Activated CD4-positive, alpha-beta T cell treated with anti-CD3 and anti-CD28 coated beads, Interleukin-2, amount 50 U/mL, for 4 hours (primary cell): ENCODE results near the gene RNF126.
"Not testable (repeated sequence)": the region's sequence is repeated elsewhere in the genome, so short reads cannot be mapped to it uniquely, and the experiment has no call there.

Experiments
- DNase-seq, 2 experiments: peaks; one replicate each; pipeline ENCODE4 v3.0.0-alpha.2; 2020

RNF126 gene

GRCh38 chr19:662962-663681 is at the start of gene RNF126:
Gene RNF126, minus strand, starts transcription at chr19:663214. Its CDS starts 93 bp downstream, at chr19:663121.
- DNase-seq: peak; percentile 96

DNA sequence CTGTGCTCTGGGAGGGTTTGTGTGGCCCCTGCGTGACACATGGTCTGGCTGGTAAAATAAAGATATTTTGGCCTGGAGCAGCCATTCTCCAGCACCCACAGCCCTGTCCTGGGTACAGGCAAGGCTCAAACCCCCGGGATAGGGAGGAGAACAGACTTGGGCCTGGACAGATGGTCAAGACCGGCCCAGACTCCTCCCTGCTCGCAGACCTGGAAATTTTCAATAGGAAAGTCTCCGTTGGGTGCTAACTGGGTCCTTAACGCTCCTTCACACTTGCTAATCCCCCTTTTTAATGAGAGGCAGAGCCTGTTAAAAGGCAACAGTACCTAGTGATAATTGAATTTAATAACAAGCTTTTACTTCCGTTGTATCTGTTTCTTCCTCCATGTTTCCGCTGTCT is 48.2 kb upstream of the RNF126 start:
- no peak for DNase-seq

- DNase-seq: no peak
These were observed 47.8 kb upstream of the RNF126 start for GRCh38 chr19:710767-711166.

- no peak for DNase-seq
These were observed 47.1 kb upstream of the RNF126 start for GRCh38 chr19:709965-710571.

GRCh38 chr19:709196-709964 is 46.4 kb upstream of the RNF126 start:
- DNase-seq: no peak

- no peak for DNase-seq
These were observed 45.4 kb upstream of the RNF126 start, which contains the start of gene PALM for GRCh38 chr19:708154-709143. Gene PALM, plus strand, starts transcription at chr19:708935. Its CDS starts 212 bp downstream, at chr19:709147.

DNA sequence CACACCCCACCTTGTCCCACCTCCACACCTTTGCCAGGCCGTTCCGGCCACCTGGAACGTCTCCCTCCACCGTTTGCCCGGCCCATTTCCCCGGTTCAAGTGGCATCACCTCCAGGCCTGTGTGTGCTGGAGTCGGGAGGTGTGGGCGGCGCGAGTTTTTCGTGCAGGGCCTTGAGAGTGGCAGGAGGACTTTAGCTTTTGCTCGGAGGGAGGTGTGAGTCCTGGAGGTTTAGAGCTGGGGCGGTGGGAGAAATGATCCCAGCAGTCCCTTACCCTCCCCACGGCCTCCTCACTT is 41.4 kb upstream of the RNF126 start:
- no peak for DNase-seq

GRCh38 chr19:703651-704446 is 40.8 kb upstream of the RNF126 start:
- peak; percentile 37 to 47 for DNase-seq

DNA sequence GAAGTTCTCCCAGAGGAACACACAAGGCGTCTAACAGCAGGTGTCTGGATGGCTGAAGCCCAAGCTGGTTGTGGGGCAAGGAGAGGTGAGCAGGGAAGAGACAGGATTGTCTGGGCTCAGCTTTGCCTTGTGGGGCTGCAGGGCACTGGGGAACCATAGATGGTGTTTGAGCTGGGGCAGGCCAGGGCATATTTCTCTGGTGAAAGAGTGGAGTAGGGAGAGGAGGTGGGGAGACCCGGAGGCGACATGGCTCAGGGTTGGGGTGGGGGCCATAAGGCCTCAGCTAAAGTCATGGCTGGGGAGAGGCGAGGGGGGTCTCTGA is 40.3 kb upstream of the RNF126 start:
- DNase-seq: no peak

- DNase-seq: not testable (repeated sequence)
These were observed 39.8 kb upstream of the RNF126 start for GRCh38 chr19:702847-703246.

DNA sequence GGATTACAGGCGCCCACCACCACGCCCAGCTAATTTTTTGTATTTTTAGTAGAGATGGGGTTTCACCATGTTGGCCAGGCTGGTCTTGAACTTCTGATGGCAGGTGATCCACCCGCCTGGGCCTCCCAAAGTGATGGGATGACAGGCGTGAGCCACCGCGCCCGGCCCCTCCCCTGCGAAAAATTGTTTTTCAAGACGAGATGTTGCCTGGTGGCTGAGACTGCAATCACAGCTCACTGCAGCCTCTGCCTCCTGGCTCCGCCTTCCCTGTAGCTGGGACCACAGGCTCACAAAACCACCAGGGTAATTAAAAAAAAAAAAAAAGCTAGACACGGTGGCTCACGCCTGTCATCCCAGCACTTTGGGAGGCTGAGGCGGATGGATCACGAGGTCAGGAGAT is 36.9 kb upstream of the RNF126 start:
- not testable (repeated sequence) for DNase-seq

DNA sequence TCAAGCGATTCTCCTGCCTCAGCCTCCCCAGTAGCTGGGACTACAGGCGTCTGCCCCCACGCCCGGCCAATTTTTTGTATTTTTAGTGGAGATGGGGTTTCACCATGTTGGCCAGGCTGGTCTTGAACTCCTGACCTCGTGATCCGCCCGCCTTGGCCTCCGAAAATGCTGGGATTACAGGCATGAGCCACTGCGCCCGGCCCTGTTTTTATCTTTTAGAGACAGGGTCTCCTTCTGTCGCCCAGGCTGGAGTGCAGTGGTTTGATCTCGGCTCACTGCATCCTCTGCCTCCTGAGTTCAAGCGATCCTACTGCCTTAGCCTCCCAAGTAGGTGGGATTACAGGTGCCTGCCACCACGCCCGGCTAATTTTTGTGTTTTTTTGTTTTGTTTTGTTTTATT is 35.5 kb upstream of the RNF126 start:
- DNase-seq: not testable (repeated sequence)

DNA sequence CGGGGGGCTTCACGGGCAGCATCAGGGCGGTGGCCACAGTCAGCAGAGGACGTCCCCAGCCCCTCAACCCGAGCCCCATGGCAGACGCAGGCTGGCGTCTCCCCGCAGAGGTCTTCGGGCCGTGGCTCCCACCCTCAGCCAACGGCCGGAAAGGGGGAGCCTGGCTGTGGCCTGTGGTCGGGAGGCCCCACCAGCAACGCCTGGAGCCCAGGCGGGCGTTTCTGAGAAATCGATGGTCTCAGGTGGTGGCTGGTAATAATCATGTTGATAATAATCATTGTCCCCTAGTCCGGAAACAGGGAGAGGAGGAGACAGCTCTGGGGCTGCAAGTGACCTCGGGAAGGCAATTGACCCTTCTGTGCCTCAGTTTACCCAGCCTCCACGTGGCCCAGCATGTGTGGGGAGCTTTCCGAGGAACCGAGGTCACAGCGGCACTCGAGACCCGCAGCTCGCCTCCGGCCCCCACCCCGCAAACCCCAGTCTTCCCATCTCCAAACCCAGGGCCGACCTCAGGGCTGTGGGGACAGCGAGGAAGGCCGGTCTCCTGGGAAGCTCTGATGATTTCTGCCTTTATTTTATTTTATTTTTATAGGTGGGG is 32.4 kb upstream of the RNF126 start, which contains the start of gene PRSS57:
Gene PRSS57, minus strand, starts transcription at position 101 of the 598 bp plus-strand sequence. Its CDS starts 22 bp downstream, at position 79.
- no peak for DNase-seq

- no peak for DNase-seq
These were observed 31.7 kb upstream of the RNF126 start for GRCh38 chr19:694481-695351.

- no peak for DNase-seq
These were observed 27.2 kb upstream of the RNF126 start for GRCh38 chr19:690203-690602.

DNA sequence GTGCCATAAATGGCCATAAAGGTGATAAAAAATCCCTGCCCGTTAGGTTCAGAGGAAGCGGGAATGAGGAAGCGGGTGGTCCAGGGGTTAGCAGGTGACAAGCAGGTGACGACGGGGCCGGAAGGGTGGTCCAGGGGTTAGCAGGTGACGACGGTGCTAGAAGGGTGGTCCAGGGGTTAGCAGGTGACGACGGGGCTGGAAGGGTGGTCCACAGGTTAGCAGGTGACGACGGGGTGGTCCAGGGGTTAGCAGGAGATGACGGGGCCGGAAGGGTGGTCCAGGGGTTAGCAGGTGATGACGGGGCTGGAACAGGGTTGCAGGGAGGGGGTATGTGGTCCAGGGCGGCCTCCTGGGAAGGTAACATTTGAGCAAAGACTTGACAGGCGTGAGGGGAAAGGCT is 26.0 kb upstream of the RNF126 start:
- DNase-seq: no peak

GRCh38 chr19:688214-688613 is 25.2 kb upstream of the RNF126 start:
- DNase-seq: no peak

DNA sequence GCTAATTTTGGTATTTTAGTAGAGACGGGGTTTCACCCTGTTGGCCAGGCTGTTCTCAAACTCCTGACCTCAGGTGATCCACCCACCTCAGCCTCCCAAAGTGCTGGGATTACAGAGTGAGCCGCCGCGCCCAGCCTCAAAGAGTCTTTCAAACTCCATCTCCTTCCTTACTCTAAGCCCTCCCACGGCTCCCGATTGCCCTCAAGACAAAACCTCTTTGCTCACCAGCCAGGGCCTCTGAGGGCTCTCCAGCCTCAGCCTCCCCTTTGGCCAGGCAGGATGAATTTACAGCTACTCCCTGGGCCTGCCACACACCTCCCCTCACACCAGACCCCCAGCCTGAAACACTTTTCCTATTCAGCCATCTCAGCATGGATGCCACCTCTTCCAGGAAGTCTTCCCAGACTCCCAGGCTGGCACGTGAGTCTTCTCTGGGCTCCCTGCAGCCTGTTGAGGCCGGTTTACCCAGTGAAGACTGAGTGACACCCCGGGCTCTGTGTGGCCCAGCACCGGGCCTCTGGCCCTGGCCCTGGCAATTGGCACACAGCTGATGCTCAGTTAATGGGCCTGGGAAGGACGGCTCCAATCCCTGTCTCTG is 24.7 kb upstream of the RNF126 start:
- DNase-seq: no peak

DNA sequence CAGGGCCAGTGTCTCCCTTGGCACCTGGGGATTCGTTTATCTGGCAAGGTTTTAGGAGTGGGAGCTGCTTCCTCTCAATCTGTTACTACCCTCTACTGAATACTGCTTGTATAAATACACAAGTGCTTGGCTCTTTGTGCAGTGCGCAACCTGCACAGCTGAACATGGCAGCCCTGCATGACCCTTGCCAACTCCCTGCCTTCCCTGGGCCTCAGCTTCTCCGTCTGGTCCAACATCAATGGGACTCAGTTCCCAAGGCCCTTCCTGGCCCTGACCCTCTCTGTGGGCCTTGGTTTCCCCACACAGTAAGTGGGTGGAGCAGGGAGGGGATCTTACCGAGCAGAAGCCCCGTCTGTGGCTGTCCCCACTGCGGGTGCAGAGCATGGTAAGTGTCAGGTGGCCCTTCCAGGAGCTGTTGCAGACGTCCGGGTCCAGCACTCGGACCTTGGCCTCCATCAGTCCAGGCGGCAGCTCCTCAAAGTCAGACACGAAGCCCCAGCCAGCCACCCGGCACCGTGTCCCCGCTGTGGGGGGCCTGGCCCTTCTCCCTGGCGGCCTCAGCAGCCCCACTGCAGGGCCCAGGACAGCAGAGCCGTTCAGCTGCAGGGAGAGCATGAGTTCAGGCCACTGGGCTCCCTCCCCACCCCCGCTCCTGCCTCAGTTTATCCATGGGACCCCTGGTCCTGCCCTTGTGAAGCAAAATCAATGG is 23.7 kb upstream of the RNF126 start:
- no peak for DNase-seq
